GM21528 (cell line): Measurements from ENCODE around the gene C14orf180.
"Not testable (repeated sequence)": the region's sequence is repeated elsewhere in the genome, so short reads cannot be mapped to it uniquely, and the experiment has no call there.

Experiments used
- ATAC-seq: cut with Tn5 transposase; IDR thresholded peaks from one replicate; pipeline ENCODE4 v1.9.1; 2021; ENCODE audit warnings: mild to moderate bottlenecking, moderate library complexity; ENCODE audit not compliant: unreplicated experiment, low FRiP score

The C14orf180 gene

DNA sequence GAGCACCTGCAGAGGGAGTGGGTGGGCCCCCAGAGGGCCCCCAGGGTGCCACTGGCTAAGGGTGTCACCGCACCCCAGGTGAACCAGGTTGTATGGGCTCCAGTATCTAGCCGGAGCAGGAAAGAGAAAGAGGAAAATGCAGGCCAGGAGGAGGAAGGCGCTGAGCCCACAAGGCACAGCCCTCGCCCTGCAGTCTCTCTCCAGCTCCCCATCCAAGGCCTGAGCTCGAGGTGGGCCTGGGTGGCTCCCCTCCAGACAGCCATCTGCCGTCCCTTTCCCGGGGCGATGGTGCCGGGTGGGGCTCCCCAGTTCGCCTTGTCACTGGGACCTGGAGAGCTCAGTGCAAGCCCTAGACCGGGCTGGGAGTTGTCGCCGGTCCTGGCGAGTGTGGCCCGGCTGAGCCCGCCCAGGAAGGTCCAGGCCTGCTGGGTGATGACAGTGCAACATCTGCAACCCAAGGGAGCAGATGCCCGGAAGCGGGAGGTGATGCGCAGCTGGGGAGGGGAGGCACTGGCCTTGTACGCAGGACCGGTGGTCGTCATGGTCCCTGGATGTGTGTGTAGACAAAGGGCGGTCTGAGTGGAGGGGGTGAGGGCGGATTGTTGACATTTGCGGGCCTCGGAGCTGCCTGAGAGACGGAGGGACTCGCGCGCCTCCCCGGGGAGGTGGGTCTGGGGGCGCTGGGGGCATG lies 24.3 kb downstream of the C14orf180 start:
- ATAC-seq: no peak

DNA sequence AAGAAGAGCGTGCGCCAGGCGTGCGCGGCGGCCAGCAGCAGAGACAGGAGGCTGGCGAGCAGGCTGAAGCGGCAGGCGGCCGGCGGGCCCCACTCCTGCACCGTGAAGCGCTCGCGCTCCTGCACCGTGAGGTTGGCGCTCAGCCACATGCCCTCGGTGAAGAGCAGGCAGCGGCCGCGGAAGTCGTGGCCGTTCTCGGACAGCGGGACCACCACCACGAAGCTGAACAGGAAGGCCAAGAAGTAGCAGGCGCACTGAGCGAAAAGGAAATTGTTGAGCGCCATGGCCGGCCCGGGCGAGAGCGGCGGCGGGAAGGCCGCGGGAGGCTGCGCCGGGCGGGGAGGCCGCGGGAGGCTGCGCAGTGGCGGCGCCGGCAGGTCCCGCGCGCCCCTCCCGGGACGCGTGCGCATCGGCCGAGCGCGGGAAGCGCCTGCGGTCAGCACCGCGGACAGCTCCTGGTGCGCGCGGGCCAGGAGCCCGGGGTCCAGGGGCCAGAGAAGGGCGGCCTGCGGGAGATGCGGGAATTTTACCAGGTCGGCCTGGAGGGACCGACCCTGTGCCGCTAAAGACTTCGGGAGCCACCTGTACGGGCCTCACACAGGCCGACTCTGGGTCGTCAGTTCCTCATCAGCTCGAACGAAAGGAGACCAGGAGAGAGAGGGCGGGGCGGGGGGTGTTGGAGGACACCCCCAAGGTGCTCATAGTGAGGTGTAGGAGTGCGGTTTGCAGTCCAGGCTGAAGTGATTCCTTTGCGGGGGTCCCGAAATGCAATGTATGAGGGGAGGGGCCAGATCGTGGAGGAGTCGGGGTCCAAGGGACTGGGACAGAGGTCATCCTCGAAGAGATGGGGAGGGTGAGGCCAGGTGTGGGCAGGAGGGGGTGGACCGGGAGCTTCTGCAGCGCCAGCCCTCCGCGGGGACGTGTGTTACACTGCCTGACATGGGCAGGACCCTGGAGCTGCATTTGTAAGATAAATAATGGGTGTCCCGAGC lies 25.2 kb downstream of the C14orf180 start, which contains the start of gene TMEM179:
TMEM179 (minus strand) TSS at position 315 of the 992 bp plus-strand sequence; CDS start at position 284, 31 bp downstream.
- no peak for ATAC-seq

DNA sequence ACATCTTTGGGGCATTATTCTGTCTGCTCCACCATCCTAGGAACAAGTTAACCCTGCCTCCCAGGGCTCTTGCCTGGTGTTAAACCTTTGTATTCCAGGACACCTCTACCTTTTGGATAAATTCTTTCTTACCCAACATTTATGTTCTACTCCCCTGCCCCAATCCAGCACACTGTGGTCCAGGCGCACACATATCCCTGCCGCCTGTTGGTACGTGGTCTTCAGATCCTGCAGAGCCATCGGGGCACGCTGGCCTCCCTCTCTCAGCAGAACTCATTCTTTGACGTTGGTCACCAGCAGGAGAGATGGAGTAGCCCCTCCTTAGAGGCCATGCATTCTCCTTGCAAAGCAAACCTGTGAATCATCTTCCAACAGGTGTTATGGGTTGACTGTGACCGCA lies 30.1 kb downstream of the C14orf180 start:
- no peak for ATAC-seq

DNA sequence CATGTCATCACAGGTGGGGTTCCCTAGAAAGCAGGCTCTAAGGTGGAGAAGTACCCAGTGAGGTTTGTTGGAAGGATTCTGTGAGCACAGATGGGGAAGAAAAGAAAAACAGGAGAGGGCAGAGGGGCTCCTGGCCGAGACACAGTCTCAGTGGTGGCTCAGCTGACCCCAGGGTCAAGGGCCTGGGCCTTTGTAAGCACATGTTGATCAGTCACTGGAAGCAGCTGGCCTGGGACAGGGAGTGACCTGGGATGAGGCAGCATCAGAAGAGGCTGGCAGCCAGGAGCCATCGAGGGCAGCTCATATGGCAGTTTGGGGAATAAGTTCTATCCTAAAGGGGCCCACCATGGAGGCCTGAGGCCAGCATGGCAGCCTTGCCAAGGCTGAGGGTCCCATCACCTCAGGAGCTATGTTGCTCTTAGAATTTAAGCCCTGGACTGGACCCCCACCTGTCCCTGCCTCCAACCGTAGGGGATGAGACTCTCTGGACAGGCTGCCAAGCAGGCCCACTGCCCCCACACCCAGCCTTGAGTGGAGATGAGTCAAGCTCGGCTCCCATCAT lies 31.3 kb downstream of the C14orf180 start:
- no peak for ATAC-seq

DNA sequence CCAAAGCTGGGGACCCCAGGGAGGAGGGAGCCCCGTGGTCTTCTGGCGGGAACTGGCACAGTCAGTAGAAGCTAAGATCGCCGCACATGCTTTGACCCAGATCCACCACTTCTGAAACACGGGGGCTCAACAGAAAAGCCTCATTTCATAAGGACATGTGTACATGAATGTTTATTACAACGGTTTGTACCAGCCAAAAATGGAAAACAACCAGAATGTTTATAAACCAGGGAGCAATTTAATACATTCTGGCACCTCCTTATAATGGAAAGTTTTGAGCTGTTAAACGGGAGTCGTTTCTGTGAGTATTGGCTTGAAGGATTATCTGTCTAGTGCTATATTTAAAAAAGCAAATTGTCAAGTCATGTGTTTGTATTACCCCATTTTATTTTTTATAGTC lies 32.3 kb downstream of the C14orf180 start:
- no peak for ATAC-seq

DNA sequence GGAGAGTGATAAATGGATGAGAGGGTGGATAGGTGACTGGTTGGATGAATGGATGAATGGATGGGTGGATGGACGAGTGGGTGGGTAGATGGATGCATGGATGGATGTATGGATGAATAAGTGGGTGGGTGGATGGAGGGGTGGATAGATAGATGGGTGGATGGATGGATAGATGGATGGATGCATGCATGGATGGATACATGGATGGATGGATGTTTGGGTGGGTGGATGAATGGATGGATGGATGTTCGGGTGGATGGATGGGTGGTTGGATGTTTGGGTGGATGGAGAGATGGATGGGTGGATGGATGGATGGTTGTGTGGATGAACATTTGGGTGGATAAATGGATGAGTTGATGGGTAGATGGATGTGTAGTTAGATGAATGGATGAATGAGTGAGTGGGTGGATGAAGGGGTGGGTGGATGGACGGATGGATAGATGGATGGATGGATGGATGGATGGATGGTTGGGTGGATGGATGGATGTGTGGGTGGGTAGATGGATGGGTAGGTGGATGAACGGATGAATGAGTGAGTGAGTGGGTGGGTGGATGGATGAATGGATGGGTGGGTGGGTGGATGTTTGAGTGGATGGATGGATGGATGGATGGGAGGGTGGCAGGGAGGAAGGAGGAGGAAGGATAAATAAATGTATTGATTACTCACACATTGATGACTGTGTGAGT lies 34.7 kb downstream of the C14orf180 start:
- no peak for ATAC-seq

DNA sequence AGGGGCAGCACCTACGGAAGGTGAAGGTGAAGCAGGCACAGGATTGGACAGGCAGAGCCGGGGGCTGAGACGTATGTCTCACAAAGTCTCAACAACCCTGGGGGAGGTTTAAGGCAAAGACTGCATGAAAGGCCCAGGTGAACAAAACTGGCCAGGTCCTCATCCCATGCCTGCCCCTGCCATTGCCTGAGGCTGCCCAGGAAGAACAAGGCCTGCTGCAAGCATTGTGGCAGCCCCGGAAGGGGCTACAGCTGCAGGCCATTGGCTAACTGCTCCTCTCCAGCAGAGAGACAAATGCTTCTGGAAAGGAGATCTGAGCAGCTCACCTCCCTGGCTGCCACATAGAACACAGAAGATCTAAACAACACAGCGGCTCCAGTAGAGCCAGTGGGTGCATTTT lies 45.4 kb downstream of the C14orf180 start:
- no peak for ATAC-seq

DNA sequence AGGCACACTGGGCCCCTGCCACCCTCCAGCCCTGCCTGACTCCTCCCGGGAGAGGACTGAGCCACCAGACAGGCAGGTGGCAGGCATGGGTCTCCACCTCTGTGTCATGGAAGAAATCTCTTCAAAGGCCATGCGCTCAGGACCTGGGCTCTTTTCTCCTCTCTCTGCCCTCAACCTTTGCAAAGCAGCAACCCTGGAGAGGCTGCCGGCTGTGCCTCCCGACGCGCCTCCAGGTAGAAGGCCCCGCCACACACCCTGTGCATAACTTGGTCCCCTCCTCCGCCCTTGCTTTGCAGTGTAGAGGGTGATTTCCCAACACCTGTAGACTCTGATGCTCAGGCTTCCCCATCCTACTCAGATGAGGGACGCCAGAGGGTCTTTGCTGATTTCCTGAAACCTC lies 53.2 kb downstream of the C14orf180 start:
- ATAC-seq: no peak

DNA sequence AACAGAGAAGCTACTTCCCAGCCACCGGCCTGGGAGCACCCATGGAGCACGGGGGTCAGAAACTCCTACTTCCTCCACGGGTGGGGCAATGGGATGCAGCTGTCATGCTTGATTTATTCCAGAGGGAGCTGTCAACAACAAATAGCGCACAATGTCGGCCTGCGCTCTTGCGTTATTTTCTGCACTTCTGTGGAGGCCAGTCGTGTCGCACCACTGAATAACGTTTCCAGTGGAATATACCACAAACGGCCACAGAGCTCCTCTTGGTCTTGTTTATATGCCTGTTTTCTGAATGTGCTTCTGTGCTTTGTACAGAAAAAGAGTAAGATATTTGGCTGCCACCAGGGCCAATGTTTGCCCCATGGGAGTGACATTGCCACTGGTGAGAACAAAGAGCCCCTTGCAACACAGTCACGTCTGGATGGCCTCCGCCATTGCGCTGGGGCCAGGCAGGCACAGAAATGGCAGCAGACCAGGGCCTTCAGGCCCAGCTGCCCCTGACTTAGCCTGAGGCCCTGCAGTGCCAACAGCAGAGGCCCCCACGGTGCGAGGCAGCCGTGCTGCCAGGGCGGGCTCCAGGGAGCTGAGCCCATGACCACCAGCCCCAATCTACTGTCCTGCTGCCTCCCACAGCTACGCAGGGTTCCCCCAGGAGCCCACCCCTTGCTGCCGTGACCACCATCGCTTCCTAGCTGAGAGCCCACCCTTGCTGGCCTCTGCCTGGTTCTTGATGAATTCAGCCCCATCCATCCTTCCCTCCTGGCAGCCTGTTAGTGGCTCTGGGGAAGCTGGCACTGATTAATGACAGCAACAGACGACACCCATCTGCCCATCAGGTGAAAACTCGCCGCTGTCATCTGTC lies 53.9 kb downstream of the C14orf180 start:
- ATAC-seq: no peak

DNA sequence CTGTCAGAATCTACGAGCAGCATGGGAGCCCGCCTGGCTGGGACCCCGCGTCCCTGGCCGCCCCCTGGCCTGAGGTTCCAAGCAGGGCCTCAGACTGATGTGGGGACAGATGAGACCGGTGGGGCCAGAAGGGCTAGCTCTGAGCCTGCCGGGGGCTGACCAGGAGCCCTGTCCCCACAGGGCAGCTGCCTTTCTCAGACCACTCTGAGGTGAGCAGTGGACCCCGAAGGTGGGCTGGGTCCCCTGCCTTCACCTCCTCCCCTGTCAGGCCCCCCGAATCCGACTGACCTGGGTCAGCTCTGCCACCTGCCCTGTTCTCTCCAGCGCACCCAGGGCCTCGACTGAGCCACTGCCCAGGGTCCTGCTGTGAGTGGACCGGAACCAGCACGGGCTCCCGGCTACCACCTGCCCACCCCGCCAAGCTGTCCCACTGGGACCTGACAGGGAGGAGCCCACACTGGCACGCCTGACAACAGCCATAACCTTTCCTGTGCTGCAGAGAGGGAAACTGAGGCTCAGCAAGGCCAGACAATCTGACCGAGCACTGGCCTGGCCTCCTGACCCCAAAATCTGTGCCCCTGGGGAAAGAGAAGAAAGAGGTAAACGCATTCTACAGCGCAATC lies 54.7 kb downstream of the C14orf180 start:
- ATAC-seq: no peak

DNA sequence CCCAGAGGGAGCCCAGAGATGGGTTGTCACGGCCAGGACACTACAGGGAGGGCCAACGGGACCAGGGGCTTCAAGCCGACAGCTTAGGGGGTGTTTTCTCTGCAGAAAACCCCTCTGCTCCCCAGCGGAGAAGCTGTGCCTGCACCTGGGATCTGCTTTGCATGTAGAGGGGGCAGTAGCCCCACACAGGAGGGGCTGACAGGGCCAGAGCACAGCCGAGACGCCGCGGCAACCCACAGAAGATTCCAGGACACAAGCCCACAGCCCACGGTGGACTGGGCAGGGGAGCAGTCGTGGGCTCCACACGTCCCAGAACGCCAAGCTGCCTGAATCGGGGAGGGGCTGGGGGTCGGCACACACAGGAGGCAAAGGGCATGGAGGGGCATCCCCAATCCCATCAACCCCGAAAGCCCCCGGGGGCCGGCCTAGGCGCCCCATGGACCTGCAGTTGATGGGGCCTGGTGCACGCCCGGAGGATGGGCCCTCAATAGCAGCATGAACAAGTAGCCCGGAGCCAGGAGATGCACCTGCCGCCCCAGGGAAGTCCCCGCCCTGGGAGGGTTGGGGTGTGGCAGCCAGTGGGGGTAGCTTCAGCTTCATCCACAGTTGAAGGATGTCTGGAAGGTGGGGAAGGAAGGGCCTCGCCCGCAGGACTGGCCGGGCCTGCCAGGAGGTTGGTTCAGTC lies 55.5 kb downstream of the C14orf180 start:
- ATAC-seq: no peak

DNA sequence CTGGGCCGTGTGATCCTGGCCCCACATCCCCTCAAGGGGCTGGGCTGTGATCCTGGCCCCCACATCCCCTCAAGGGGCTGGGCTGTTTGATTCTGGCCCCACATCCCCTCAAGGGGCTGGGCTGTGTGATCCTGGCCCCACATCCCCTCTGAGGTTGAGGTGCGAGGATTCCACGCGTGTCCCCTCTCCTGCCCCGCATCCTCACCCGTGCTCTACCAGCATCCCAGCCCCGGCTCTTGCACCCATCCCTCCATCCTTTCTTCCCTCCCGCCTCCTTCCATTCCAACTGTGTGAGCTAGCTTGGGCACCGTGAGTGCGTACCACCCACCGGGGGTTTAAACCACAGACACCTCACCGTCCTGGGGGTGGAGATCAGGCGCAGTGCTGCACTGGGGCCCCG lies 56.2 kb downstream of the C14orf180 start:
- ATAC-seq: no peak

DNA sequence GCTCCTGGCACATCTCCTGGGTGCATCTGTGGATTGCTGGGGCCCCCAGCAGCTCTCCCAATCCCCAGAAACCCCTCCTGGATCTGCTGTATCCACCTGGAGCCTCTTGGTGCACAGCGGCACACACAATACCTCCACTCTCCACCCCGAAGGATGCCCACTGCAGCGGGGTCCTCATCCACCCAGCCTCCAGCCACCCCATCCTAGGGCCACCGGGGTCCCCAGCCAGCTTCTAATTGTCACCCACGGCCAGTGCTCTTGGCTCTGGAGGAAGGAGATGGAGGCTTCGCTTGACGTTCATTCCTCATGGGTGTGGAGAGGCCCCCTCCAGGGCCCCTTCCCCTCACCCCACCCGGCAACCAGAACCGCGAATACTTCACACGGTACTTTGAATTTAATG lies 56.6 kb downstream of the C14orf180 start:
- no peak for ATAC-seq

DNA sequence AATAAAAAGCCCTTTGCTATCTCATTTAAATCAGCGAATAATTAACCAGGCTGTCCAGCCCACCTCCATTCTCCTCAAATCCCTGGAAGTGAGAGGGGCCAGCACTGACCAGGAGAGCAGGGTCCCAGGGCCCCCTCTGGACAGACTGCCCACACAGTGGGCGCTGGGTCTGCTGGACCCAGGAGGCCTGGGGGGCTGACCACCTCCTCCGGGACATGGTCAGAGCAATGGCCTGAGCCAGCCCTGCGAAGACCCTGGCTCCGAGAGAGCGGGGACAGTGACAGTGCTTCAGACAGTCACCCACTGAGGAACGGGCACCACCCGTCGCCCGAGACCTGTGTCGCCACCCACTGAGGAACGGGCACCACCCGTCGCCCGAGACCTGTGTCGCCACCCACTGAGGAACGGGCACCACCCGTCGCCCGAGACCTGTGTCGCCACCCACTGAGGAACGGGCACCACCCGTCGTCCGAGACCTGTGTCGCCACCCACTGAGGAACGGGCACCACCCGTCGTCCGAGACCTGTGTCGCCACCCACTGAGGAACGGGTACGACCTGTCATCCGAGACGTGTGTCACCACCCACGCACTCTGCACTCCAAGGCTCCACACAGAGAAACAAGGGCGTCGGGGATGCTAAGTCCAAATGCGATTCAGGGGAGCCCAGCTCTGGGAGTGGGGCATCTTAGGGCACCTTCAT lies 57.4 kb downstream of the C14orf180 start:
- not testable (repeated sequence) for ATAC-seq

DNA sequence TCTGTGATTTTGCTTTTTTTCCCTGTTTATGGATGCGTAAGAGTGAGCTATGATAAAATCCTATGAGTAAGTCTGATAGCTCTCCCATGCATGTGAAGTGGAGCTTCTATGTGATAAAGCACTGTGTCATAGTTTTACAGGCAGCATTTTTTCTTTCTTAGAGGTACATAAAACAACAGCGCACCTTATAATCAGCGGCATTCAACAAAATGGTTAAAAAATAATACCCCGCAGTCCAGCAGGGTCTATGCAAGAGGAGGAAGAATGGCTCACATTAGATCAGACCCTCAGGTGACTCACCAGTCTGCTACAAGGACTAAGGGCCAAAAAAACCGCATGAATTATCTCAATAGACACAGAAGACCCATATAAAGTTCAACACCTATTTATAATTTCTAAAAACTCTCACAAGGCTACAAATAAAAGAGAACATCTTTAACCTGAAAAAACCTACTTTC lies 58.0 kb downstream of the C14orf180 start:
- ATAC-seq: no peak

DNA sequence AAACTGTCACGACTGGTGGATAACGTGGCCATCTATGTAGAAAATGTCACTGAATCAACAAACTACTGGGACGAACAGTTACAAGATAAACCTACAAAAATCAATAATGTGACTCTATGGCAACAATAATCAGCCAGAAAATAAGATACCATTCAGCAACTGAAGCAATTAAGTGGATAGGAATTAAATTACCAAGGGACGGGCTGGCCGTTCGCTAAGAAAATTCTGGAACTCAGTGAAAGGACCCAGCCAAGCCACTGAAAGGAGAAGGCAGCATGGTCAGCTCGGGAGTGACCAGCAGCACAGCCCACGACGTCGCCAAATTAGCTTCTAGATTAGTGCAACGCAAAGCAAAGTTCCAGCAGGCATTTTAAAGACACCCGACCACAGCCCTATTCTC lies 58.6 kb downstream of the C14orf180 start:
- no peak for ATAC-seq

DNA sequence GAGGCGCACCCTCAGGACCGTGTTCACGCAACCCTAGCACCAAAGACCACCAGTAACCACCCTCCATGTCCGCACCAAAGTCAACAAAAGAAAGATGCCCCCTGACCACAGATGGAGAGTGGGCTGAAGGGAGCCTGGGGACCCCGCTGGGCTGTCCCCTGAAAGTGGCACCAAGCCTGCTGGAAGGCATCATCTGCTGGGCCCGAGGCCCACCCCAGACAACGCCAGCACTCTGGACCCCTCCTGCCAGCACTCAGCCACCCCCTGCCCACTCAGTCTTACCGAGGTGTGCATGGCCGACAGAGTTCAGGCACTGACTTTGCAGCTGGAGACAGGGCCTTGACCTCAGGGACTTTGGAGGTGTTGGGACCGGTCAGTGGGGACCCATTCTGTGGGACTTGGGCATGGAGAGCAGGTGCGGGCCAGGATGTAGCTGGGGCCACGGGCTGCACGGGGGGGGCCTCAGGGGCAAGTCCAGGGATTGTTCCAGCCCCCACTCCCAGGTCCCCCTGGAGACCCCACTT lies 59.4 kb downstream of the C14orf180 start:
- no peak for ATAC-seq

DNA sequence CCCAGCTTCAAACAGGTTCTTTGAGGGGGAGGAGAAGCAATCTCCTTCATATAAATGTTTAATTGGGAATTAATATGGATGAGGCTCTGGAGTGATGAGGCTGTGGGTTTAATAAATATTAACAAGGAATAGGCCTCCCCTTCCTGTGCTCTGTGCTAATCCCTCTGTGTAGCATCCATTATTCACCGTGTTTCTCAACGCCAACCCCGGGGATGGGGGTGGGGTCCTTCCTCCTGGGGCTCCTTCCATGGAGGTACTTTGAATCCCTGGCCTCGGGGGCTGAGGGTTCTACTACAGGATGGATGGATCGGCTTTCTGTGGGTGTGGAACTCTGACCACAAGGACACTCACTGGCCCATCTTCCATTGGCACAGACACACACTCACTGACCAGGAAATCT lies 59.9 kb downstream of the C14orf180 start:
- no peak for ATAC-seq
